K562 (cell line): ENCODE measurements around the gene NDUFB5. TPM values are rescaled to one million over a fixed set of nuclear protein-coding genes. Genes with fewer than 3 reads are reported as not detected.
A peak's percentile ranks its signal among the peaks of the same experiment; 100 is the strongest.

ENCODE experiments used
- ARNT ChIP-seq, 2 experiments: fragments of 450-650 bp; IDR thresholded peaks; 2 replicates each; pipeline ENCODE4 v1.6.1; 2016; ENCODE audit warnings: mild to moderate bottlenecking in 1 of 2
- MAFK ChIP-seq: IDR thresholded peaks from 2 replicates; pipeline ENCODE4 v1.6.1; 2011; ENCODE audit warnings: low read length, improper control_type of control experiment
- MEF2D ChIP-seq: conservative IDR thresholded peaks from 2 replicates; pipeline ENCODE4 v1.6.1; 2016; ENCODE audit warnings: low read depth, missing genetic modification characterization, missing compliant biosample characterization
- RNF2 ChIP-seq: sonication (generic); IDR thresholded peaks from 2 replicates; pipeline ENCODE4 v1.6.1; 2016
- SP2 ChIP-seq: IDR thresholded peaks from 2 replicates; pipeline ENCODE4 v1.6.1; 2011; ENCODE audit warnings: mild to moderate bottlenecking, low read depth, low read length, moderate library complexity; ENCODE audit not compliant: poor library complexity, severe bottlenecking; ENCODE audit errors: extremely low read depth
- ZFX ChIP-seq: sonication (generic); formaldehyde crosslinking; IDR thresholded peaks from 2 replicates; pipeline ENCODE4 v1.8.0; 2022; ENCODE audit warnings: mild to moderate bottlenecking, missing genetic modification reagents, moderate library complexity
- ZNF165 ChIP-seq: fragments of 250-450 bp; sonication (Bioruptor Pico); IDR thresholded peaks from 2 replicates; pipeline ENCODE4 v1.4.0; 2020; ENCODE audit warnings: borderline replicate concordance
- ZNF41 ChIP-seq: fragments of 250-450 bp; sonication (Bioruptor Pico); conservative IDR thresholded peaks from 2 replicates; pipeline ENCODE4 v1.4.0; 2020; ENCODE audit warnings: mild to moderate bottlenecking
- polyA plus RNA-seq, 8 experiments: library from polyadenylated mRNA; depleted of rRNA in 4 of 8; stranded (reverse) in 5 of 8; unstranded in 3 of 8; fragments of >200 nt; fragmentation: Nextera tagmentation in 2 of 8; fragmentation: Illumina TruSeq in 1 of 8; extraction: Ambion mirVana in 2 of 8; extraction: Trizol in 1 of 8; gene quantifications; 2 replicates each; pipeline versions ENCODE4 v1.2.1 to v1.2.3, GENCODE V29; 2011 to 2014; ENCODE audit warnings: inconsistent platforms in 1 of 8, missing spikeins in 1 of 8
- total RNA-seq, 7 experiments: library from RNA; depleted of rRNA in 6 of 7; stranded (reverse); fragments of >200 nt in 6 of 7; fragmentation: Illumina TruSeq in 2 of 7; extraction: Trizol in 2 of 7; gene quantifications; 2 replicates each; pipeline versions ENCODE4 v1.2.1 to v1.2.3, GENCODE V29; 2011 to 2021; ENCODE audit warnings: low replicate concordance in 1 of 7
- TF ChIP-seq, protein P1 (sequence below): fragments of 200-600 bp; sonication (generic); IDR thresholded peaks from one replicate; pipeline ENCODE4 v1.6.1; 2012; ENCODE audit warnings: mild to moderate bottlenecking, low read depth, low read length, inconsistent platforms
- TF ChIP-seq, protein P2 (sequence below): fragments of 200-800 bp; sonication (Bioruptor generic); IDR thresholded peaks from 2 replicates; pipeline ENCODE4 v1.6.1; 2016; ENCODE audit warnings: missing genetic modification characterization, missing compliant biosample characterization
- TF ChIP-seq, protein P3 (sequence below): fragments of 250-450 bp; sonication (Bioruptor Pico); IDR thresholded peaks from 2 replicates; pipeline ENCODE4 v1.9.0; 2021; ENCODE audit warnings: mild to moderate bottlenecking

Gene NDUFB5
- total and polyA plus RNA-seq, 9 of the 15 experiments (the other 6 are each of a cell fraction or from before 2014, with no cell fraction given) = 128 to 466 (median 176) TPM

DNA sequence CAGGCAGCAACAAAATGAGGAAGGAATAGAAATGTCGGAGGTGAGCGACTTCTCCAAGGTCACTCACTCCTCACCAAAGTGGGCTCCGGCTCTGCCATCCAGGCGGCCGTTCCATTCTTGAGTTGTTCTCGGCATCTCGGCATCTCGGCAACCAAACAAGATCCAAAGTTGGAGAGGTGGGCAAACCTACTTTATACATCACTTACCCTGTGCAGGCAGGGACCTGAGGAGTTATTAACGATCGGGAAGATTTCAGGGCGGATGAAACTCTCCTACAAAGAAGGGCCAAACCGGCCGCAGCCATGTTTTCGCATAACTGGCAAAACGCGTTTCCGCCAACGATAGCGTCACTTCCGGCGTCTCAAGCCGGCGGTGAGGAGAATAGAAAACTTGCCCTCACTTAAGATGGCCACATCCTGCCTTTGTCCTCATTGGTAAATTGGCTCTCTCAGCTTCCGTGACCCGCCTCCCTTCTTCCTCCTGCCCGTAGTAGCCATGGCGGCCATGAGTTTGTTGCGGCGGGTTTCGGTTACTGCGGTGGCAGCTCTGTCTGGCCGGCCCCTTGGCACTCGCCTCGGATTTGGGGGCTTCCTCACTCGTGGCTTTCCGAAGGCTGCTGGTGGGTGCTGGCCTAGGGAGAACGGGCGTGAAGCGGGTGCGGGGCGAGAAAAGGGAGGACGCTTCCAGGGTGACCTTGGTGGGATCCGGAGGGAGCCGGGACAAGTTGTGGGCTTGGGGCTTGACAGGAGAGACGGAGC, at the start of gene NDUFB5, which contains the start of gene MRPL47 (continued):
- TF ChIP-seq, protein P1, sequence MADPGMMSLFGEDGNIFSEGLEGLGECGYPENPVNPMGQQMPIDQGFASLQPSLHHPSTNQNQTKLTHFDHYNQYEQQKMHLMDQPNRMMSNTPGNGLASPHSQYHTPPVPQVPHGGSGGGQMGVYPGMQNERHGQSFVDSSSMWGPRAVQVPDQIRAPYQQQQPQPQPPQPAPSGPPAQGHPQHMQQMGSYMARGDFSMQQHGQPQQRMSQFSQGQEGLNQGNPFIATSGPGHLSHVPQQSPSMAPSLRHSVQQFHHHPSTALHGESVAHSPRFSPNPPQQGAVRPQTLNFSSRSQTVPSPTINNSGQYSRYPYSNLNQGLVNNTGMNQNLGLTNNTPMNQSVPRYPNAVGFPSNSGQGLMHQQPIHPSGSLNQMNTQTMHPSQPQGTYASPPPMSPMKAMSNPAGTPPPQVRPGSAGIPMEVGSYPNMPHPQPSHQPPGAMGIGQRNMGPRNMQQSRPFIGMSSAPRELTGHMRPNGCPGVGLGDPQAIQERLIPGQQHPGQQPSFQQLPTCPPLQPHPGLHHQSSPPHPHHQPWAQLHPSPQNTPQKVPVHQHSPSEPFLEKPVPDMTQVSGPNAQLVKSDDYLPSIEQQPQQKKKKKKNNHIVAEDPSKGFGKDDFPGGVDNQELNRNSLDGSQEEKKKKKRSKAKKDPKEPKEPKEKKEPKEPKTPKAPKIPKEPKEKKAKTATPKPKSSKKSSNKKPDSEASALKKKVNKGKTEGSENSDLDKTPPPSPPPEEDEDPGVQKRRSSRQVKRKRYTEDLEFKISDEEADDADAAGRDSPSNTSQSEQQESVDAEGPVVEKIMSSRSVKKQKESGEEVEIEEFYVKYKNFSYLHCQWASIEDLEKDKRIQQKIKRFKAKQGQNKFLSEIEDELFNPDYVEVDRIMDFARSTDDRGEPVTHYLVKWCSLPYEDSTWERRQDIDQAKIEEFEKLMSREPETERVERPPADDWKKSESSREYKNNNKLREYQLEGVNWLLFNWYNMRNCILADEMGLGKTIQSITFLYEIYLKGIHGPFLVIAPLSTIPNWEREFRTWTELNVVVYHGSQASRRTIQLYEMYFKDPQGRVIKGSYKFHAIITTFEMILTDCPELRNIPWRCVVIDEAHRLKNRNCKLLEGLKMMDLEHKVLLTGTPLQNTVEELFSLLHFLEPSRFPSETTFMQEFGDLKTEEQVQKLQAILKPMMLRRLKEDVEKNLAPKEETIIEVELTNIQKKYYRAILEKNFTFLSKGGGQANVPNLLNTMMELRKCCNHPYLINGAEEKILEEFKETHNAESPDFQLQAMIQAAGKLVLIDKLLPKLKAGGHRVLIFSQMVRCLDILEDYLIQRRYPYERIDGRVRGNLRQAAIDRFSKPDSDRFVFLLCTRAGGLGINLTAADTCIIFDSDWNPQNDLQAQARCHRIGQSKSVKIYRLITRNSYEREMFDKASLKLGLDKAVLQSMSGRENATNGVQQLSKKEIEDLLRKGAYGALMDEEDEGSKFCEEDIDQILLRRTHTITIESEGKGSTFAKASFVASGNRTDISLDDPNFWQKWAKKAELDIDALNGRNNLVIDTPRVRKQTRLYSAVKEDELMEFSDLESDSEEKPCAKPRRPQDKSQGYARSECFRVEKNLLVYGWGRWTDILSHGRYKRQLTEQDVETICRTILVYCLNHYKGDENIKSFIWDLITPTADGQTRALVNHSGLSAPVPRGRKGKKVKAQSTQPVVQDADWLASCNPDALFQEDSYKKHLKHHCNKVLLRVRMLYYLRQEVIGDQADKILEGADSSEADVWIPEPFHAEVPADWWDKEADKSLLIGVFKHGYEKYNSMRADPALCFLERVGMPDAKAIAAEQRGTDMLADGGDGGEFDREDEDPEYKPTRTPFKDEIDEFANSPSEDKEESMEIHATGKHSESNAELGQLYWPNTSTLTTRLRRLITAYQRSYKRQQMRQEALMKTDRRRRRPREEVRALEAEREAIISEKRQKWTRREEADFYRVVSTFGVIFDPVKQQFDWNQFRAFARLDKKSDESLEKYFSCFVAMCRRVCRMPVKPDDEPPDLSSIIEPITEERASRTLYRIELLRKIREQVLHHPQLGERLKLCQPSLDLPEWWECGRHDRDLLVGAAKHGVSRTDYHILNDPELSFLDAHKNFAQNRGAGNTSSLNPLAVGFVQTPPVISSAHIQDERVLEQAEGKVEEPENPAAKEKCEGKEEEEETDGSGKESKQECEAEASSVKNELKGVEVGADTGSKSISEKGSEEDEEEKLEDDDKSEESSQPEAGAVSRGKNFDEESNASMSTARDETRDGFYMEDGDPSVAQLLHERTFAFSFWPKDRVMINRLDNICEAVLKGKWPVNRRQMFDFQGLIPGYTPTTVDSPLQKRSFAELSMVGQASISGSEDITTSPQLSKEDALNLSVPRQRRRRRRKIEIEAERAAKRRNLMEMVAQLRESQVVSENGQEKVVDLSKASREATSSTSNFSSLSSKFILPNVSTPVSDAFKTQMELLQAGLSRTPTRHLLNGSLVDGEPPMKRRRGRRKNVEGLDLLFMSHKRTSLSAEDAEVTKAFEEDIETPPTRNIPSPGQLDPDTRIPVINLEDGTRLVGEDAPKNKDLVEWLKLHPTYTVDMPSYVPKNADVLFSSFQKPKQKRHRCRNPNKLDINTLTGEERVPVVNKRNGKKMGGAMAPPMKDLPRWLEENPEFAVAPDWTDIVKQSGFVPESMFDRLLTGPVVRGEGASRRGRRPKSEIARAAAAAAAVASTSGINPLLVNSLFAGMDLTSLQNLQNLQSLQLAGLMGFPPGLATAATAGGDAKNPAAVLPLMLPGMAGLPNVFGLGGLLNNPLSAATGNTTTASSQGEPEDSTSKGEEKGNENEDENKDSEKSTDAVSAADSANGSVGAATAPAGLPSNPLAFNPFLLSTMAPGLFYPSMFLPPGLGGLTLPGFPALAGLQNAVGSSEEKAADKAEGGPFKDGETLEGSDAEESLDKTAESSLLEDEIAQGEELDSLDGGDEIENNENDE = no peak
- TF ChIP-seq MAFK (peak; percentile 52), ARNT (IDR thresholded peaks at IDR 0.05) (peak in 1 of 2 experiments; percentile 49; a peak in 1 of 4 replicates), ZNF165 (no peak), RNF2 (no peak), ZNF41 (CRISPR knock-in tag) (no peak), SP2 (peak; percentile 34), ZFX (CRISPR knock-in tag) (peak; percentile 73), MEF2D (tag) (no peak)
- TF ChIP-seq, protein P2, sequence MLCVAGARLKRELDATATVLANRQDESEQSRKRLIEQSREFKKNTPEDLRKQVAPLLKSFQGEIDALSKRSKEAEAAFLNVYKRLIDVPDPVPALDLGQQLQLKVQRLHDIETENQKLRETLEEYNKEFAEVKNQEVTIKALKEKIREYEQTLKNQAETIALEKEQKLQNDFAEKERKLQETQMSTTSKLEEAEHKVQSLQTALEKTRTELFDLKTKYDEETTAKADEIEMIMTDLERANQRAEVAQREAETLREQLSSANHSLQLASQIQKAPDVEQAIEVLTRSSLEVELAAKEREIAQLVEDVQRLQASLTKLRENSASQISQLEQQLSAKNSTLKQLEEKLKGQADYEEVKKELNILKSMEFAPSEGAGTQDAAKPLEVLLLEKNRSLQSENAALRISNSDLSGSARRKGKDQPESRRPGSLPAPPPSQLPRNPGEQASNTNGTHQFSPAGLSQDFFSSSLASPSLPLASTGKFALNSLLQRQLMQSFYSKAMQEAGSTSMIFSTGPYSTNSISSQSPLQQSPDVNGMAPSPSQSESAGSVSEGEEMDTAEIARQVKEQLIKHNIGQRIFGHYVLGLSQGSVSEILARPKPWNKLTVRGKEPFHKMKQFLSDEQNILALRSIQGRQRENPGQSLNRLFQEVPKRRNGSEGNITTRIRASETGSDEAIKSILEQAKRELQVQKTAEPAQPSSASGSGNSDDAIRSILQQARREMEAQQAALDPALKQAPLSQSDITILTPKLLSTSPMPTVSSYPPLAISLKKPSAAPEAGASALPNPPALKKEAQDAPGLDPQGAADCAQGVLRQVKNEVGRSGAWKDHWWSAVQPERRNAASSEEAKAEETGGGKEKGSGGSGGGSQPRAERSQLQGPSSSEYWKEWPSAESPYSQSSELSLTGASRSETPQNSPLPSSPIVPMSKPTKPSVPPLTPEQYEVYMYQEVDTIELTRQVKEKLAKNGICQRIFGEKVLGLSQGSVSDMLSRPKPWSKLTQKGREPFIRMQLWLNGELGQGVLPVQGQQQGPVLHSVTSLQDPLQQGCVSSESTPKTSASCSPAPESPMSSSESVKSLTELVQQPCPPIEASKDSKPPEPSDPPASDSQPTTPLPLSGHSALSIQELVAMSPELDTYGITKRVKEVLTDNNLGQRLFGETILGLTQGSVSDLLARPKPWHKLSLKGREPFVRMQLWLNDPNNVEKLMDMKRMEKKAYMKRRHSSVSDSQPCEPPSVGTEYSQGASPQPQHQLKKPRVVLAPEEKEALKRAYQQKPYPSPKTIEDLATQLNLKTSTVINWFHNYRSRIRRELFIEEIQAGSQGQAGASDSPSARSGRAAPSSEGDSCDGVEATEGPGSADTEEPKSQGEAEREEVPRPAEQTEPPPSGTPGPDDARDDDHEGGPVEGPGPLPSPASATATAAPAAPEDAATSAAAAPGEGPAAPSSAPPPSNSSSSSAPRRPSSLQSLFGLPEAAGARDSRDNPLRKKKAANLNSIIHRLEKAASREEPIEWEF (CRISPR knock-in tag) = no peak
- TF ChIP-seq, protein P3, sequence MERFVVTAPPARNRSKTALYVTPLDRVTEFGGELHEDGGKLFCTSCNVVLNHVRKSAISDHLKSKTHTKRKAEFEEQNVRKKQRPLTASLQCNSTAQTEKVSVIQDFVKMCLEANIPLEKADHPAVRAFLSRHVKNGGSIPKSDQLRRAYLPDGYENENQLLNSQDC = no peak
